DMS53 treated with DMSO at 0.1 percent for 48 hours (cell line): ENCODE results near the gene PPAN.
A peak's percentile ranks its signal among the peaks of the same experiment; 100 is the strongest.

Experiments used
- DNase-seq: peaks from one replicate; lab custom pipeline; 2025; ENCODE audit not compliant: unreplicated experiment; lab: John Stamatoyannopoulos, UW

Gene PPAN, protein sequence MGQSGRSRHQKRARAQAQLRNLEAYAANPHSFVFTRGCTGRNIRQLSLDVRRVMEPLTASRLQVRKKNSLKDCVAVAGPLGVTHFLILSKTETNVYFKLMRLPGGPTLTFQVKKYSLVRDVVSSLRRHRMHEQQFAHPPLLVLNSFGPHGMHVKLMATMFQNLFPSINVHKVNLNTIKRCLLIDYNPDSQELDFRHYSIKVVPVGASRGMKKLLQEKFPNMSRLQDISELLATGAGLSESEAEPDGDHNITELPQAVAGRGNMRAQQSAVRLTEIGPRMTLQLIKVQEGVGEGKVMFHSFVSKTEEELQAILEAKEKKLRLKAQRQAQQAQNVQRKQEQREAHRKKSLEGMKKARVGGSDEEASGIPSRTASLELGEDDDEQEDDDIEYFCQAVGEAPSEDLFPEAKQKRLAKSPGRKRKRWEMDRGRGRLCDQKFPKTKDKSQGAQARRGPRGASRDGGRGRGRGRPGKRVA

DNA sequence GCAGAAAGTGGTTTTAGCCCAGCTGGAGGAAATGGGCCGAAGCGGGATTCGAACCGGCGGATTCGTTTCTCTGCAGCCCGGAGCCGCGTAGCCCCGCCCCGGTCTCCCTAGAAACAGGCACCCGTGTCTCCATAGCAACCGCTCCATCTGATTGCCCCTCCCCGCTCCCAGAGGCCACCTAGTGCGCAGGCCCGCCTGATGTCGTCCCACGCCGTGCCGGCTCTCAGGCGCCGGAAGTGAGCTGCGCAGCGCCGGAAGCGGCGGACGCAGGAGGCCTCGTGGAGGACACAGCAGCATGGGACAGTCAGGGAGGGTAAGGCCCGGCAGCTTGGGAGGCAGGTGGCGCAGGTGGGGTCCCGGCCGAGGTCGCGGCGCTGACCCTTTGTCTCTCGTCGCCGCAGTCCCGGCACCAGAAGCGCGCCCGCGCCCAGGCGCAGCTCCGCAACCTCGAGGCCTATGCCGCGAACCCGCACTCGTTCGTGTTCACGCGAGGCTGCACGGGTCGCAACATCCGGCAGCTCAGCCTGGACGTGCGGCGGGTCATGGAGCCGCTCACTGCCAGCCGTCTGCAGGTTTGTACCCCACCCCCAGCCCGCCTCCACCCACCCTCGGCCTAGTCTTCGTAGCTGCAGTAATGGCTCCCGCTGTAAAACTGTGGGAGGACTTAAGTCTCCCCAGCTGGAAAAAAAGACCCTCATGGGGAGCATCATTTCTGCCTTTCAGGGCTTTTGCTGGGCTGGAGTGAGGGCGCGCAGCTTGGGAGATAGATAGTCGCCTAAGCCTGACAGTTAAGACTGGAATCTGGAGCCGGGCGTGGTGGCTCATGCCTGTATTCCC, at the start of gene PPAN:
Gene PPAN, plus strand, starts transcription at position 263 of the 837 bp plus-strand sequence. Its CDS starts 33 bp downstream, at position 296.
- peak; percentile 86 for DNase-seq

DNA sequence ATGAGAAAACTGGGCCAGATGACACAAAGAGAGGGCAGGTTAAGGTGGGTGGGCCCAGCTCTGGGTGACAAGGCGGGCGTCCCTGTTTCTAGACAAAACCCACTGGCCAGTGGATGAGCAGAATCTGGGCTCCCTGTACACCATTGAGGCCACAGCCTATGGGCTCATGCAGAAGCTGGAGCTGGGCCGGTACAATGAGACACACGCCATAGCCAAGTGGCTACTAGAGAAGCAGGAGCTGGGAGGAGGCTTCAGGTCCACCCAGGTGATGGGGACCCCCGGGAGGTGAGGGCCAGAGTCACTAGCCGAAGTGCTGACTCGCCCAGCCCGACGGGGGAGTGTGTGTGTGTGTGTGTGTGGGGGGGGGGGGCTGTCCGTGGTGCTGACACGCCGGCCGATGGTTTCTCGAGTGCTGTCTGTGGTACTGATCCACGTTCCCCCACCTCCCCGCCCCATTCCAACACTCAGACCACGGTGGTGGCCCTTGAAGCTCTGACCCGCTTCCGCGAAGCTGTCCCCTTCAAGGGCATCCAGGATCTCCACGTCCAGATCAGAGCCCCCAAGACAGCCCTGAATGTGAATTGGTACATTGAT, 44.3 kb upstream of the PPAN start:
- DNase-seq: no peak

DNA sequence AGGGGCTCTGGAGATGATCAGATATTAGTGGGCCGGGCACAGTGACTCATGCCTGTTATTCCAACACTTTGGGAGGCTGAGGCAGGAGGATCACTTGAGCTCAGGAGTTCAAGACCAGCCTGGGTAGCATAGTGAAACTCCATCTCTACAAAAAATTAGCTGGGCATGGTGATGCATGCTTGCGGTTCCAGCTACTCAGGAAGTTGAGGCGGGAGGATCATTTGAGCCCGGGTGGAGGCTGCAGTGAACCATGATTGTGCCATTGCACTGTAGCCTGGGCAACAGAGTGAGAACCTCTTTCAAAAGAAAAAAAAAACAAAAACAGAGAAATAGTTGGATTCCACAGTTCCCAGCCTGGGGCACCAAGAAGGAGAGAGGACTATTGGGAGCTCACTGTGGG, 38.0 kb upstream of the PPAN start:
- no peak for DNase-seq

- DNase-seq: no peak
Measured at GRCh38 chr19:10069046-10069445, 37.1 kb upstream of the PPAN start.

- no peak for DNase-seq
Measured at GRCh38 chr19:10070730-10071446, 35.3 kb upstream of the PPAN start.

- no peak for DNase-seq
Measured at GRCh38 chr19:10074153-10074552, 32.0 kb upstream of the PPAN start.

DNA sequence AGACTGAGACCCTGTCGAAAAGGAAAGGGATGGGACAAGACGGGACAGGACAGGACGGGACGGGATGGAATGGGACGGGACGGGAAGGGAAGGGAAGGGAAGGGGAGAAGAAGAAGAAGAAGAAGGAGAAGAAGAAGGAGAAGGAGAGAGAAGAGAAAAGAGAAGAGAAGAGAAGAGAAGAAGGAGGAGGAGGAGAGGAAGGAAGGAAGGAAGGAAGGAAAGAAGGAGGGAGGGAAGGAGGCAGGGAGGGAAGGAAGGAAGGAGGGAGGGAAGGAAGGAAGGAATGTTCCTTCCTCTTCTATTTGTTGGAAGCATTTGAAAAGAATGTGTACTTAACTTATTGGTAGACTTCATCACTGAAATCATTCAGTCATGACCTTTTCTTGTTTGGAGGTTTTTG, 29.6 kb upstream of the PPAN start:
- no peak for DNase-seq

DNA sequence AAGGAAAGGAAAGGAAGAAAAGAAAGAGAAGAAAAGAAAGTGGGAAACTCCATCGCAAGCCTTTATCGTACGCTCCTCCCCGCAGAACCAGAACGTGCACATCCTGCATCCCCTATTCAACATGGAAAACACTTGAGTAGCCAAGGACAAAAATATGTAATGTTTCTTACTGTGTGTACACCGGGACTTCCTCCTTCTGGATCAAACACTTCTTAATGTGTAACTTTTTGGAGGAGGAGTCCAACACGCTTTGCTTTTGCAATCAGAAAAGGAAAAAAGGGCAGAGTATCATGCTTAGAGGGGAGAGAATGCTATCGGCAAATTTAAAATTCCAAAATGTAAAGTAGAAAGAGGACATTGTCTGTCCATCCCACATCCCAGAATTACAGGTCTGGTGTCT, 27.8 kb upstream of the PPAN start:
- DNase-seq: no peak

DNA sequence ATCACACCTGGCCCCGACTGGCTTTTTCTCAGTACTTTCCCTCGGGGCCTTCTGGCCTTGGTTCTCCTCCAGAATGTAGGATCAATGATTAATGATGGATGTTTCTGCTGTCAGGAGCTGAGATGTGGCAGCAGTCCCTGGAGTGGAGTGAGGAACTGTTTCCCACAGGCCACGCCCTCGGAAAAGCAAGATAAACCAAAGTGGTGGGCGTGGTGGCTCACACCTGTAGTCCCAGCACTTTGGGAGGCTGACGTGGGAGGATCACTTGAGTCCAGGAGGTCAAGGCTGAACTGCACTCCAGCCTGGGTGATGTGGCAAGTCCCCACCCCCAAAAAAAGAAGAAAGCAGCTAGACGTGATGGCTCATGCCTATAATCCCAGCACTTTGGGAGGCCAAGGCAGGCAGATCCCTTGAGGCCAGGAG, 27.1 kb upstream of the PPAN start:
- DNase-seq: no peak

GRCh38 chr19:10083911-10084310, 22.3 kb upstream of the PPAN start:
- DNase-seq: no peak

GRCh38 chr19:10084803-10085202, 21.4 kb upstream of the PPAN start:
- no peak for DNase-seq

GRCh38 chr19:10085641-10086590, 20.2 kb upstream of the PPAN start, which contains the start of gene SHFL:
SHFL (plus strand) TSS chr19:10086317; CDS start chr19:10086428, 111 bp downstream.
- no peak for DNase-seq

DNA sequence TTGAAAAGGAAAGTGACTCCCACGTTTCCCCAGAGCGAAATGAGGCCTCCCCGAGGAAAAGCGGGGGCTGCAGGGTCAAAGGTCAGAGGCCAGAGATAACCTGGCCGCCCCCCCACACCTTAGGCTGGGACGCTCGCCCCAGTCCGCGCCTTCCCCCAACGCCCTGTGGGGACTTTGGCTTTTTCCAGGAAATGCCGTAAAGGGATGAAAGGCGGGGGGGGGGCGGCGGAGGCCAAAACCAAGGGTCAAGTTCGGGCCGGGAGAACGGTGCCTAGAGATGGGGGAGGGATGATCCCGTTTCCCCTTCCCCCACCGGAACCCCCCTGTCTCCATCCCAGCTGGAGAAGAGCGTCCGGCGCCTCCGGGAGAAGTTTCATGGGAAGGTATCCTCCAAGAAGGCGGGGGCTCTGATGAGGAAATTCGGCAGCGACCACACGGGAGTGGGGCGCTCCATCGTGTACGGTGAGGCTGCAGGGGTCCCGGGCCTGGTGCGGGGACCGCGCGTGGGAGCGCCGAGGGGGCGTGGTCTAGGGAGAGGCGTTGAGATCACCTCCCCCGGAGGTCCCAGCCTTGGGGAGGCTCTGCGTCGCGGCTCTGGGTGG, 19.5 kb upstream of the PPAN start:
- DNase-seq: no peak

DNA sequence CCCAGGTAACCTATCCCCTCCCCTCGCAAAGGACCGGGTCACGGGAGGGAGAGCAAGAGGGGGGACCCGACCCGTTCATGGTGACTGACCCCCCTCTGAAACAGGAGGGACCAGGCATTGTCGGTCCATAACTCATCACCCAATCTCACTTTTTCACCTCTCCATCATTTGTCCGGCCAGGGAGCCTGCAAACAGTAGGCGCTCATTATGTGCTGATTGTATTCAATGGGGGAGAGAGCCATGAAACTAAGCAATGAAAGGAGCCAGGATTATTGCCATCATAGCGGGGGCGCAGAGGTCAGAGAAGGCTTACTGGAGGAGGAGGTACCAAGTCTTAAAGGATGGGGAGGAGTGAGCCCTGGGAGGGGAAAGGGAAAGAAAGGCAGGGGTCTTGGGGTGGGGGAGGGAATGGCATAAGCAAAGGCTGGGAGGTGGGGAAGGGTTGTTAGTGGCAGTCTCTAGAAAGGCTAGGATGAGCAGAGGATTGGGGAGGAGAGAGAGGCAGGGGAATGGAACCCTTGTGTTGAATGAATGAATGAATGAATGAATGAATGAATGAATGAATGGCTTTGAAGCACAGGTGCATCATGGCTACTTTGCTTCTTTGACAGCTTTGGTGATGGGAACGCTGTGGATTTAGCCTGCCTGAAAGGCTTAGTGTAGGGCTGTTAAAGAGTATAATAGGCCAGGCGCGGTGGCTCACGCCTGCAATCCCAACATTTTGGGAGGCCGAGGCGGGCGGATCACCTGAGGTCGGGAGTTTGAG, 18.7 kb upstream of the PPAN start:
- DNase-seq: no peak

DNA sequence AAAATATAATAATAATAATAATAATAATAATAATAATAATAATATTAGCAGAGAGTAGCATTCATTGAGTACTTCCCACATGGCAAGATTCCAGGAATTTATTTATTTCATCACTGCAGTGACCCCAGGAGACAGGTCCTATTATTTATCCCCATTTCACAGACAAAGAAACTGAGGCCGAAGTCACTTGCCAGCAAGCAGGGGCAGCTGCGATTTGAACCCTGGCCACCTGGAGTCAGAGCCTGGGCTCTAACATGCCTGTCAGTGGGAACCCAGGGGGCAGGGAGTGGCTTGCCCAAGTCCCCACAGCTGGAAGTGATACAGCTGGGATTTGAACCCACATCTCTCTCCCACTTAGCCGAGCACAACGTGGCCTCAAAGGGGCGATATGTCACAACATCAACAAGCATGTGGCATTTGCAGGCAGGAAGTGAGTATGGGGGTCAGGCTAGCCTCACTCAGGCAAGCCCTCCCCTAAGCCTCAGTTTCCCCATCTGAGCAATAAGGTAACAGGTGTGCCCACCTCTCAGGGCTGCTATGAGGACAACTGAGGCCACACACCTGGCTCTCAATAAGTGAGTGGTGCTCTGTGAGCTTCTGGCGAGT, 17.1 kb upstream of the PPAN start:
- no peak for DNase-seq

DNA sequence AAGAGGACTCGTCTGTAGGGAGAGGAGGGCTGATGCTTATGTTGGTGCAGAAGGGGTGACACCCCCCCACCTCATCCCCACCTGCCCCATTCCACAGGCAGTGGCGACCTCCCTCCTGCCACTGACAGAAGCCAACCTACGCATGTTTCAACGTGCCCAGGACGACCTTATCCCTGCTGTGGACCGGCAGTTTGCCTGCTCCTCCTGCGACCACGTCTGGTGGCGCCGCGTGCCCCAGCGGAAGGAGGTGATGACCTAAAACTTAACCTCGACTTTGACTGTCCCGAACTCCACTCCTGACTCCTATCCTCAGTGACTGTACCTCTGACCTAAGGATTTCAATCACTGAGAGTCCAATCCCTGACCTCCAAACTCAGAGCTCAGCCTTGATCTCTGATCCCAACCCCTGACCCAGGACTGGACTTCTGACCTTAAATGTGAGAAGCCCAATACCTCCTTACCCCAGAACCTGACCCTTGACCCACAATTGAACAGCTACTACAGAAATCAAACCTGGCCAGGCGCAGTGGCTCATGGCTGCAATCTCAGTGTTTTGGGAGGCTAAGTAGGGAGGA, 16.3 kb upstream of the PPAN start:
- no peak for DNase-seq

DNA sequence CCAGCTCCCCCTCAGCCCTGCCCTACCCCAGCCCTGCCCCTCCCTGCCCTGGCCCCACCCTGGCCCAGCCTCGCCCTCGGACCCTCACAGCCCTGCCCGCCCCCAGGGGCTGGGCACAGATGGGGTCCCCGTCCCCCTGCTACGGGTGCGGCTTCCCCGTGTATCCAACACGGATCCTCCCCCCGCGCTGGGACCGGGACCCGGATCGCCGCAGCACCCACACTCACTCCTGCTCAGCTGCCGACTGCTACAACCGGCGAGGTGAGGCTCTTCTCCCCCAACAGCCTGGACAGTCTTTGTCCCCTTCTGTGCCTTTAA, 14.8 kb upstream of the PPAN start:
- no peak for DNase-seq
